GM19239 (cell line): Measurements from ENCODE around the gene RGS9.

Experiments
- DNase-seq: peaks from one replicate; pipeline ENCODE4 v3.0.0; 2011; ENCODE audit warnings: low spot score; ENCODE audit not compliant: insufficient read length
- FAIRE-seq: peaks from 2 replicates; lab custom pipeline; 2011; peaks lifted over from hg19 to GRCh38; lab: Jason Lieb, UNC

Gene RGS9

DNA sequence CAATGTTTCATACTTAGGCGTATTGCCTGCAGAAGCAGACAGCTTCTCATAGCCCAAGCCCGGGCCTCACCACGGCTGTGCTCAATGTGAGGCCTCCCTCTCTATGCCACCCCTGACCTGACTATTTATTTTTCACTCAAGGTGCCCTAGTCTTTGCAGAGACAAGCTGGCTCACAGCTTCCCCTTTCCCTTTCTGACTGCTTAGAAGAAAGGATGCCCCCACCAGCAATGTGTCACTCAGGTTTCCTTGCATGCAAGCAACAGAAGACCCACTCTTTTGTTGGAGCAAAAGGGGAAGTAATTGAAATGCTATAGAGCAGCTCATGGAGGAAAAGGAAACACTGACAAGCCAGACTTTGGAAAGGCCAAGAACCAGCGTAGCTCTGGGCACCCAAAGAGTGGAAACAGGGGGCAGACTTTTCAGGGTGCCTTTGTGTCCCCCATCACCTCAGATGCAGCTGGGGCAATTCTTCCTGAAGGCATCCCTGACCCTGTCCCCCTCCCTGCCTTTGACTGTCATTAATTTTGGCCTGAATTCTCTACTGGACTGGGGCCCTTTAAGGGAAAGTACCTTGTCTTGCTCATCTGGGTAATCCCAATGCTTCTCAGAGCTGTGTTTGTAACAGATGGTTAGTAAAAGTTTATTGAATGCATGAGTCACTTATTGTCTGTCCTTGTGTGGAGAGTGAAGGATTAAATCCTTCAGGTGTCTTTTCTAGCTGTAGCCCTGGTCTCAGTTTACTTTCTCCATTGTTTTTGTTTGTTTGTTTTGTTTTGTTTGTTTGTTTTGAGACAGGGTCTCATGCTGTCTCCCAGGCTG lies 17.8 kb downstream of the RGS9 start:
- DNase-seq (peak; percentile 44), FAIRE-seq (peak; percentile 94)

DNA sequence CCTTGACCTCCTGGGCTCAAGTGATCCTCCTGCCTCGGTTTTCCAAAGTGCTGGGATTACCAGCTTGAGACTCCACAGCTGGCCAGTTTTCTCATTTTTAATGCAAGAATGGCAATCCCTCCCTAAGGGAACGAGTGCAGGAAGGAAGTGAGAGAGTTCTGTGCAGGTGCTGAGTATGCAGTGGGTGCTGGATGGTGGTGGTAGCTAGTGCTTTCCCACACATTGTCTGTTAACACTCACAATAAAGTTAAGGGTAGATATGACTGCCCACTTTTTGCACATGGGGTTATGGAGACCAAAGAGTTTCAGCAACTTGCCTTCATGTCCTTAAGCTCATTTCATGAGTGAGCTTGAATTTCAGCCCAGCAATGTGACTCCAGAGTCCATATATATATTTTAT lies 18.5 kb downstream of the RGS9 start:
- FAIRE-seq (no peak), DNase-seq (no peak)

GRCh38 chr17:65156185-65156834 lies 19.1 kb downstream of the RGS9 start:
- DNase-seq: no peak
- FAIRE-seq: no peak

DNA sequence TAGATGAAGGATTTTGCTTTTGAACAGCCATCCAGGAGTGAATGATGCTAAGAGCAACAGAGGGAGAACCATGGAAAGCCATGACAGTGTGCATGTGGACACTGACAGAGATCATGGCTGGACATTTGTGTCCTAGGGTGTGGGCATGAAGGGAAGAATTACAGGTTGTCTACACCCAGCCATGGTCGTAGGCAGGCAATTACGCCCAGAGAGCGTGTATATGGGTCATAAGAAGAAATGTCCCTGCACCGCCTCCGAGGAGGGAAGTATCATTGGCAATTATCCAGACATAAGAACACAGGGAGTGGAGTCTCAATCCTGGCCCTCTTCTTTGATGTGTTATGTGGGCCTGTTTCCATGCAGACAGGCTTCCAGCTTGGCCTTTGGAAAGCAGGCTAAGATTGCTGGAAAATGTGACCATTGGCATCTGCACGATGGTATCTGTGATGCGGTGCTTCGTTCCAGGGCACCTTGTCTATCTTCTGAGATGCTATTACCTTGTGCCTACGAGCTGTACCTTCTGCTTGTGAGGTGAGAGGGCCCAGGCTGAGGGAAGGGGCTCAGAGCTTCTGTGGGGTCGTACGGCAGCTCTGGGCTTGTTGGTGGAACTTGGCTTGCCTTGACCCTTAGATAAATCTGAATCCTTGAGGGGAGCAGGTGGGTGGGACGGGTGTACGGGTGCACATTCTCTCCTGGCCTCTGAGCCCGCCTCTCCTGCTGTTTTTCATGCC lies 19.8 kb downstream of the RGS9 start:
- DNase-seq (no peak), FAIRE-seq (no peak)

DNA sequence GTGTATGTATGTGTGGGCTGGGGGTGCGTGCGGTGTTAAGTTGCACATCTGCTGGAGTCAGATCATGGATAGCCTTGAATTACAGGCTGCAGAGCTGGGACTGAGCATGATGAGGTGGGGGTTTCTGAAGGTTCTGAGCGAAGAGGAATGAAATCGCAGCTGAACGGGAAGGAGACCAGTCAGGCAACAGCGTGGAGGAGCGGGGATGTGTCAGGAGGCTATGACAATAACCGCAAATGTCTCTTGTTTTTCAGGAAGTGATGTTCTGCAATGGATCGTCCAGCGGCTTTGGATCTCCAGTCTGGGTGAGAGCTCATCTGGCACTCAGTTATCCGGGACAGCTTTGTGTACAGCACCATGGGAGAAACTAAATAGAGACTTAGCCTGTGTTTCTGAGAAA lies 20.9 kb downstream of the RGS9 start:
- FAIRE-seq: no peak
- no peak for DNase-seq

GRCh38 chr17:65158622-65159021 lies 21.5 kb downstream of the RGS9 start:
- no peak for FAIRE-seq

DNA sequence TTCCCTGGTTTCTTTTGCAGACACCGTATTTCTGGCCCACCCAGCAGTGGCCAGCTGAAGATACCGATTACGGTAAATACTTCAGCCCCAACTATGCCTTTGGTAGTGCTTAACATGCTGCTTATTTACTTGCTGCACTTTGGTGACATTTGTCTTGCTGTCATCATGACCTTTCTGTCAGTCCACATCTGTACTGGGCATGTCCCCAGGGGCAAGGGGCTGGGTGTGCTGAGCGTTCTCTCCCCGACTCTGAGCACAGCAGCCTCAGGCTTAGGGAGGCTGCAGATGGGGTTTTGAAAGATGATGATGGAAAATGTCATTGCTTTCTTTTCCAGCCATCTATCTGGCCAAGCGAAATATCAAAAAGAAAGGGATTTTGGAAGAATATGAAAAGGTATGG lies 23.3 kb downstream of the RGS9 start:
- no peak for FAIRE-seq

More at GRCh38 chr17:65158622-65159021, 21.5 kb downstream of the RGS9 start:
- DNase-seq: no peak

GRCh38 chr17:65163990-65164495 lies 26.9 kb downstream of the RGS9 start:
- FAIRE-seq (peak; percentile 95), DNase-seq (no peak)

More for the DNA sequence above, 23.3 kb downstream of the RGS9 start:
- no peak for DNase-seq

- FAIRE-seq (no peak), DNase-seq (no peak)
Measured at GRCh38 chr17:65166787-65167186, 29.6 kb downstream of the RGS9 start.

GRCh38 chr17:65167566-65167965 lies 30.4 kb downstream of the RGS9 start:
- DNase-seq: no peak
- FAIRE-seq: no peak

GRCh38 chr17:65169691-65170090 lies 32.5 kb downstream of the RGS9 start:
- DNase-seq (no peak), FAIRE-seq (no peak)

DNA sequence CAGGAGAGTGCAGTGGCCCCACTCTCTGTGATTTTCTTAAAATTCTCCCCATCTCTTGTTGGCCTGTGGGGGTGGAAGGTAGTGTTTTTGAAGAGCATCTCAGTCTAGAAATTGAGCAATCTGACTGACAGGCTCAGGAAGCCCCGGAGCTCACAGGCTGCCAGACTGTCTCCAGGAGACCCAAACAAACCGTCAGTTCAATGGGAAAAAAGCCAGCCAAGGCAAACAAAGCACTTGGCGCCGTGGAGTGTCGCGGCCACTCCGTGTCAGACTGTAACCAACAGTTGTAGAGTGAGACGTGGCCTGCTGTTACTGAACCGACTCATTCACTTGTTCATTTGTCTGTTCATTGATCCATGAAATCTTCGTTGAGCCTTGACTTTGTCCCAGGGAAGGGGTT lies 33.7 kb downstream of the RGS9 start:
- no peak for FAIRE-seq
- DNase-seq: no peak

DNA sequence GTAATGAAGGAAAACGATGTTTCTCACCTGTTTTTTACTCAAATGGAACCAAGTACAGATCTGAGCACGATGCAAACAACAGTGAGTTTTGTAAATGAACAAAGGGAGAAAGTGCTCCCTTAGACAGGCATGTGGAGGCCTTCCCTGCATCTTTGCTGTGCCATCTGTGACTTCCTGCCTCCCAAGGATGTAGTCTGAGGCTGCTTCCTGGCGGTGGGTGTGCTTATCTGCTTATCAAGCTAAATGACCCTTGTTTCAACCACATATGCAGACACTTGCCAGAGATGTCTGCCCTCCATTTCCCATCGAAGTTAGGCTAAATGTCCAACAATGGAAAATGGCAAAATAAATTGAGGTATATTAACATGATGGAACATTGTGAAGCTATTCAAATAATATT lies 34.6 kb downstream of the RGS9 start:
- DNase-seq: no peak
- no peak for FAIRE-seq

DNA sequence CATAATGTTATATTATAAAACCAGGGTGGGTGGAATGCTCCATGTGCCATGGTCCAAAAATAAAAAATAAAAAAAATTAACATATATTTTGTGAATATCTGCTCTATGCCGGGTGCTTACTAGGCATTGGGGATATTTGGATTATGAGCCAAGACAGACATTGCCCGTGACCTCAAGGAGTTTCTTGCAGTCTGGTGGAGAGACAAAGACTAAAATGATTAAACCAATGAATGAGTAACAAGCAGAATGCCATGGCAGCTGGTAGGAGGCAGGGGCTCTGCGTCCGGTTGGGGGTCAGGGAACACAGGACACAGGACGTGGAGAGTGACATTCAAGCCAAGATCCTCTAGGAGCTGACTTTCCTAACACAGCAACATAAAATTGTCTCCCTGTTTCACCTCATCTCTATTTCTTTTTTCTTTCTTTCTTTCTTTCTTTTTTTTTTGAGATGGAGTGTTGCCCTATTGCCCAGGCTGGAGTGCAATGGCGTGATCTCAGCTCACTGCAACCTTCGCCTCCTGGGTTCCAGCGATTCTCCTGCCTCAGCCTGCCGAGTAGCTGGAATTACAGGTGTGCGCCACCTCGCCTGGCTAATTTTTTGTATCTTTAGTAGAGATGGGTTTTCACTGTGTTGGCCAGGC lies 35.4 kb downstream of the RGS9 start:
- FAIRE-seq (no peak), DNase-seq (no peak)

DNA sequence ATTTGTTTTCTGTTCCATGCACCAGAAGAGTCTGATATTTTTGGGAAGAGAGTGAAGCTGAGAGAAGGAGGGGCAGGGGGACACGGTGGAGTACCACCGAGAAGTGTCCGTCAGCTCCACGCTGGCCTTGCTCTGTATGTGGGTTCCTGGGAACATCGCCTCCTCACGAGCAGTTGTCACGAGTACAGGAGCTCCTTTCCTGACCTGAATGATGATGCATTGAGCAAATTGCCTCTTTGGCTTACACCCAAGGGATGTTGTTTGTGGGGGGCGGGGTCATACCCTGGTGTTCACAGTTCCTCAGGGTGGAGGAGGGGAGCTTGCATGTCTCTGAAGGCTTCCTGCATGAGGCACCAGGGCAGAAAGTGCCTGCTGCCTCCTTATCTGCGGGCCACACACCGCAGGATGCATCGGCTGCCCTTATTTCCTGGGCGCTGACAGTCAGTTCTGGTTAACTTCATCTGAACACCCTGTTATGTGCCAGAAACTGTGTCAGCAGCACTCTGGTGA lies 36.2 kb downstream of the RGS9 start:
- FAIRE-seq: no peak
- DNase-seq: no peak

DNA sequence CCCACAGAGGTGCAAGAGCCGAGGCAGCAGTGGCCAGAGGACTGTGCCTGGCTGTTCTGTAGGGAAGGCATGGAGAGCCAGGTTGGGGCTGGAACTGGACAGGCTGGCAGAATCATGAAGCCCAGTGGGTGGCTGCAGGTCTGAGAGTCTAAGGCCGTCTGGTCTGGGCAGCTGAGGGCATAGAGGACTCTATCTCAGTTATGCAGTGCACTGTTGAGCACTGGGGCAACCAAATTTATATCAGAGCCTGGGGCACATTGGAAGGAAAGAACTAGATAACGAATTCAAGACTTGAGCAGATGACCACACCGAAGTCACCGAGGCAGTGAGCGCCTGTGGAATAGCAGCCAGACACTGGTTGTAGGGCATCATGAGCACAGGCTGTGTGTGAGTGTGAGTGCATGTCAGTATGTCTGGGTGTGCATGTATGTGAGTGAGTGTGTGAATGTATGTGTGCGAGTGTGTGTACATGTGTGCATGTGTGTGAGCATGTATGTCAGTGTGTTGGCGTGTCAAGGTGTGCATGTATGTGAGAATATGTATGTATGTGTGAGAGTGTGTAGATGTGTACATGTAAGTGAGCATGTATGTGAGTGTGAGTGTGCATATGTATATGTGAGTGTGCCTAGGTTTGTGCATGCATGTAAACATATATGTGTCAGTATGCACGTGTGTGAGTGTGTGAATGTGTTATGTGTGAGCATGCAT lies 37.0 kb downstream of the RGS9 start:
- FAIRE-seq: no peak

GRCh38 chr17:65174974-65175373 lies 37.8 kb downstream of the RGS9 start:
- DNase-seq: no peak
- no peak for FAIRE-seq

More for the DNA sequence above, 37.0 kb downstream of the RGS9 start:
- no peak for DNase-seq

- FAIRE-seq: no peak
- no peak for DNase-seq
Measured at GRCh38 chr17:65175952-65176351, 38.8 kb downstream of the RGS9 start.

GRCh38 chr17:65176646-65177409 lies 39.7 kb downstream of the RGS9 start:
- no peak for DNase-seq
- no peak for FAIRE-seq
